K562 (cell line): ENCODE measurements around the gene SMARCC1. TPM values are rescaled to one million over a fixed set of nuclear protein-coding genes. Genes with fewer than 3 reads are reported as not detected.
A peak's percentile ranks its signal among the peaks of the same experiment; 100 is the strongest.

Source experiments
- BRD9 ChIP-seq: fragments of 450-650 bp; IDR thresholded peaks from 2 replicates; pipeline ENCODE4 v1.6.1; 2018; ENCODE audit warnings: low read depth; ENCODE audit not compliant: partially characterized antibody
- CCNT2 ChIP-seq: IDR thresholded peaks from 2 replicates; pipeline ENCODE4 v1.6.1; 2011; ENCODE audit warnings: borderline replicate concordance, low read depth, mild to moderate bottlenecking, moderate library complexity, mixed read lengths, low read length; ENCODE audit not compliant: insufficient read length; ENCODE audit errors: extremely low read depth
- DMBX1 ChIP-seq: fragments of 250-450 bp; sonication (Bioruptor Pico); IDR thresholded peaks from 2 replicates; pipeline ENCODE4 v1.8.0; 2022; ENCODE audit warnings: inconsistent platforms, mild to moderate bottlenecking, moderate library complexity, borderline replicate concordance
- E2F6 ChIP-seq, 2 experiments: IDR thresholded peaks; 2 replicates each; pipeline ENCODE4 v1.6.1; 2011; ENCODE audit warnings: borderline replicate concordance in 1 of 2, control low read depth in 1 of 2, low read depth in 1 of 2, low read length in 1 of 2, mild to moderate bottlenecking in 1 of 2, mixed read lengths in 1 of 2, moderate library complexity in 1 of 2; ENCODE audit not compliant: insufficient read depth in 1 of 2, insufficient read length in 1 of 2, poor library complexity in 1 of 2, severe bottlenecking in 1 of 2; ENCODE audit errors: extremely low read depth in 1 of 2
- HDAC1 ChIP-seq, 2 experiments: fragments of 450-650 bp; IDR thresholded peaks; 2 replicates each; pipeline ENCODE4 v1.6.1; 2016 to 2017; ENCODE audit warnings: inconsistent platforms in 1 of 2, mild to moderate bottlenecking in 1 of 2, moderate library complexity in 1 of 2
- HDAC2 ChIP-seq: fragments of 450-650 bp; IDR thresholded peaks from 2 replicates; pipeline ENCODE4 v1.6.1; 2016; ENCODE audit warnings: mild to moderate bottlenecking
- HDAC3 ChIP-seq: fragments of 450-650 bp; IDR thresholded peaks from 2 replicates; pipeline ENCODE4 v1.6.1; 2018; ENCODE audit warnings: borderline replicate concordance, mild to moderate bottlenecking, moderate library complexity; ENCODE audit not compliant: partially characterized antibody
- IRF9 ChIP-seq: fragments of 450-650 bp; IDR thresholded peaks from 2 replicates; pipeline ENCODE4 v1.6.1; 2016; ENCODE audit warnings: missing biosample characterization, missing genetic modification characterization
- JUN ChIP-seq, 2 experiments: sonication (generic) in 1 of 2; formaldehyde crosslinking in 1 of 2; IDR thresholded peaks; 2 replicates each; pipeline versions ENCODE4 v1.6.1 to v1.8.0; 2012 to 2022; ENCODE audit warnings: borderline replicate concordance in 2 of 2, mild to moderate bottlenecking in 2 of 2, improper control_type of control experiment in 1 of 2, low read depth in 1 of 2, low read length in 1 of 2, missing genetic modification reagents in 1 of 2
- JUND ChIP-seq, 2 experiments: IDR thresholded peaks; 2 replicates in 1 of 2; 3 replicates in 1 of 2; pipeline ENCODE4 v1.6.1; 2011; ENCODE audit warnings: borderline replicate concordance in 2 of 2, low read depth in 2 of 2, low read length in 2 of 2, improper control_type of control experiment in 1 of 2, missing biosample characterization in 1 of 2, missing genetic modification characterization in 1 of 2, missing genetic modification reagents in 1 of 2
- KAT7 ChIP-seq: sonication (generic); formaldehyde crosslinking; IDR thresholded peaks from 2 replicates; pipeline ENCODE4 v1.8.0; 2022; ENCODE audit warnings: missing genetic modification reagents, mild to moderate bottlenecking, borderline replicate concordance
- KLF13 ChIP-seq: fragments of 450-650 bp; IDR thresholded peaks from 2 replicates; pipeline ENCODE4 v1.6.1; 2016; ENCODE audit warnings: missing genetic modification characterization, low read depth, mild to moderate bottlenecking, missing compliant biosample characterization, moderate library complexity, borderline replicate concordance
- NFRKB ChIP-seq: fragments of 450-650 bp; IDR thresholded peaks from 2 replicates; pipeline ENCODE4 v1.6.1; 2016; ENCODE audit warnings: low read depth
- PHF20 ChIP-seq: fragments of 450-650 bp; IDR thresholded peaks from 2 replicates; pipeline ENCODE4 v1.6.1; 2018; ENCODE audit not compliant: partially characterized antibody
- RFX5 ChIP-seq: IDR thresholded peaks from 2 replicates; pipeline ENCODE4 v1.6.1; 2011; ENCODE audit warnings: low read depth, mild to moderate bottlenecking, improper control_type of control experiment, low read length
- RUNX1 ChIP-seq: sonication (generic); IDR thresholded peaks from 2 replicates; pipeline ENCODE4 v1.6.1; 2016; ENCODE audit warnings: antibody characterized with exemption, low read depth
- ZNF165 ChIP-seq: fragments of 250-450 bp; sonication (Bioruptor Pico); IDR thresholded peaks from 2 replicates; pipeline ENCODE4 v1.4.0; 2020; ENCODE audit warnings: borderline replicate concordance
- polyA plus RNA-seq, 8 experiments: library from polyadenylated mRNA; depleted of rRNA in 4 of 8; stranded (reverse) in 5 of 8; unstranded in 3 of 8; fragments of >200 nt; fragmentation: Nextera tagmentation in 2 of 8; fragmentation: Illumina TruSeq in 1 of 8; extraction: Ambion mirVana in 2 of 8; extraction: Trizol in 1 of 8; gene quantifications; 2 replicates each; pipeline versions ENCODE4 v1.2.1 to v1.2.3, GENCODE V29; 2011 to 2014; ENCODE audit warnings: inconsistent platforms in 1 of 8, missing spikeins in 1 of 8
- total RNA-seq, 7 experiments: library from RNA; depleted of rRNA in 6 of 7; stranded (reverse); fragments of >200 nt in 6 of 7; fragmentation: Illumina TruSeq in 2 of 7; extraction: Trizol in 2 of 7; gene quantifications; 2 replicates each; pipeline versions ENCODE4 v1.2.1 to v1.2.3, GENCODE V29; 2011 to 2021; ENCODE audit warnings: low replicate concordance in 1 of 7
- TF ChIP-seq, protein P1 (sequence below), 2 experiments: IDR thresholded peaks; 2 replicates each; pipeline ENCODE4 v1.6.1; 2012; ENCODE audit warnings: improper control_type of control experiment in 2 of 2, low read depth in 2 of 2, low read length in 2 of 2, borderline replicate concordance in 1 of 2

Gene SMARCC1
- total and polyA plus RNA-seq, 9 of the 15 experiments (the other 6 are each of a cell fraction or from before 2014, with no cell fraction given) = 20.7 to 199 (median 66.0) TPM

GRCh38 chr3:47780741-47781684 lies 680 bp downstream of the SMARCC1 start (continued):
- TF ChIP-seq KLF13 (tag) = peak; percentile 98; the same call in 1 of the 2 replicates
- 0 out of 2 replicates have a peak, but pooled peaks have one; percentile 14 for TF ChIP-seq DMBX1 (CRISPR knock-in tag)
- no peak for TF ChIP-seq RFX5
- TF ChIP-seq PHF20 = no peak
- TF ChIP-seq KAT7 = peak; percentile 4; the same call in 1 of the 2 replicates
- peak; percentile 66; the same call in 1 of the 2 replicates for TF ChIP-seq HDAC2
- TF ChIP-seq JUN (IDR thresholded peaks at IDR 0.05; ENCODE audit: borderline replicate concordance, low read depth, low read length) = peak; percentile 49; the same call in 1 of the 2 replicates
- TF ChIP-seq JUN (CRISPR knock-in tag; IDR thresholded peaks at IDR 0.05; ENCODE audit: borderline replicate concordance) = peak; percentile 54; the same call in 1 of the 2 replicates
- no peak for TF ChIP-seq IRF9 (tag)
- peak; percentile 5 for TF ChIP-seq CCNT2
- TF ChIP-seq, protein P1, sequence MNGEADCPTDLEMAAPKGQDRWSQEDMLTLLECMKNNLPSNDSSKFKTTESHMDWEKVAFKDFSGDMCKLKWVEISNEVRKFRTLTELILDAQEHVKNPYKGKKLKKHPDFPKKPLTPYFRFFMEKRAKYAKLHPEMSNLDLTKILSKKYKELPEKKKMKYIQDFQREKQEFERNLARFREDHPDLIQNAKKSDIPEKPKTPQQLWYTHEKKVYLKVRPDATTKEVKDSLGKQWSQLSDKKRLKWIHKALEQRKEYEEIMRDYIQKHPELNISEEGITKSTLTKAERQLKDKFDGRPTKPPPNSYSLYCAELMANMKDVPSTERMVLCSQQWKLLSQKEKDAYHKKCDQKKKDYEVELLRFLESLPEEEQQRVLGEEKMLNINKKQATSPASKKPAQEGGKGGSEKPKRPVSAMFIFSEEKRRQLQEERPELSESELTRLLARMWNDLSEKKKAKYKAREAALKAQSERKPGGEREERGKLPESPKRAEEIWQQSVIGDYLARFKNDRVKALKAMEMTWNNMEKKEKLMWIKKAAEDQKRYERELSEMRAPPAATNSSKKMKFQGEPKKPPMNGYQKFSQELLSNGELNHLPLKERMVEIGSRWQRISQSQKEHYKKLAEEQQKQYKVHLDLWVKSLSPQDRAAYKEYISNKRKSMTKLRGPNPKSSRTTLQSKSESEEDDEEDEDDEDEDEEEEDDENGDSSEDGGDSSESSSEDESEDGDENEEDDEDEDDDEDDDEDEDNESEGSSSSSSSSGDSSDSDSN (IDR thresholded peaks at IDR 0.05; ENCODE audit: borderline replicate concordance in 1 of 2, low read depth in 2 of 2, low read length in 2 of 2) = peak in 1 of 2 experiments; percentile 13; a peak in 2 of 4 replicates
- TF ChIP-seq E2F6 (IDR thresholded peaks at IDR 0.05; ENCODE audit: borderline replicate concordance in 1 of 2, extremely low read depth in 1 of 2, insufficient read depth in 1 of 2, insufficient read length in 1 of 2, low read depth in 1 of 2, low read length in 1 of 2, poor library complexity in 1 of 2, severe bottlenecking in 1 of 2) = peak; percentile 18 to 71
- TF ChIP-seq HDAC1 (IDR thresholded peaks at IDR 0.05) = peak in 1 of 2 experiments; percentile 93; a peak in 2 of 4 replicates
- 0 out of 2 replicates have a peak, but pooled peaks have one; percentile 36 for TF ChIP-seq ZNF165 (CRISPR knock-in tag)
- TF ChIP-seq BRD9 = no peak
- TF ChIP-seq NFRKB = peak; percentile 19
- TF ChIP-seq RUNX1 = no peak
- no peak for TF ChIP-seq JUND (IDR thresholded peaks at IDR 0.05; ENCODE audit: borderline replicate concordance, low read depth, low read length)
- no peak for TF ChIP-seq JUND (tag; IDR thresholded peaks at IDR 0.05; ENCODE audit: borderline replicate concordance, low read depth, low read length)
- peak; percentile 24 for TF ChIP-seq HDAC3
